Measurements from ENCODE around the gene DOCK10.

Gene DOCK10

DNA sequence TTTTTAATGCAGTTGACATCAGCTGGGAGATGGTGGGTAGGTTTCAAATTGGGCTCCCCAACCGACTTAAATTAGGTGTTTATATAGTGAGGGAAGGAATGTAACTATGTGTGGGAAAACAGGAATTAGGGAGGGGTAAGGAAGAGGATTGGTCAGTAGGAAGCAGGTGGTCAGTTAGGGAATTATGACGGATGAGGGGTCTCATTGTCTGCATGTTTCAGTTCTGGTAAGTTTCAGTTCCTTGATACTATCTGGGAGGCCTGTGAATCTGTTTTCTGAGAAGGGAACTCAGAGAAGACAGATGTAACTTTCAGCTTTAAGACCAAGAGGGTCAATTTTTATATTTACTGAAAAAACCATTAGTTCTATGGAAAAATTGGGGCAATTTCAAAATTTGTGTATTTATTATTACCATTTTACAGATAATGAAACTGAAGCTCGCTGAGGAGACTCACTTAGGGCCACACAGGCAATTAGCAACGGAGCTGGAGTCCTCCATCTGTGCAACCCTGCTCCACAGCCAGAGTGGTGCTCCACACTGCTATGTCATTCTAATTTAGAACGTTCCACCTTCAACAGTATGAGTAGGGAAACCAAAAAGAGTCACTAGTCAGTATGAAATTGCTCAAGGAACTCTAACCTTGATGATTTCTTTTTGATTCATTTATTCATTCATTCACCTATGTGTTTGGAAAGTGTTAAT lies 290.1 kb downstream of the DOCK10 start:
- DNase-seq (ENCODE audit: low read depth, low spot score) = no peak
- no peak overlapping the region for H3K27ac ChIP-seq

DNA sequence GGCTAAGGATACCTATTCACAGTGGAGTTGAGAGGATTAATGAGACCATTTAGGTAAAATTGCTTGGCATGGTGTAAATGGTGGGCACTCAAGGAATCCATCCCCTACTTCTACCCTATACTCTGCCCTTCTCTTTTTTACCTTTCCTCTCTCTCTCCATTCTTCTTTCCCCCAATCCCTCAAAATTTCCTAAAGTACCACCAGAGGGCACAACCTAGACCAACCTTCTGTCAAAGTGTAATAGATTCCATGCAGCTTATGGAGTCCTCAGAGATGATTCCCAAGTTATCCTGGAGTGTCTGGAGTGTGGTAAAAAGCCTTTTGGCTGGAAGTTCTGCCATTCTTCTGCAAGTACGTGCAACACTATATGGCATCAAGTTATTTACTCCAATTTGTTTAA lies 293.1 kb downstream of the DOCK10 start:
- no peak overlapping the region for H3K27ac ChIP-seq
- no peak for DNase-seq (ENCODE audit: low read depth, low spot score)

DNA sequence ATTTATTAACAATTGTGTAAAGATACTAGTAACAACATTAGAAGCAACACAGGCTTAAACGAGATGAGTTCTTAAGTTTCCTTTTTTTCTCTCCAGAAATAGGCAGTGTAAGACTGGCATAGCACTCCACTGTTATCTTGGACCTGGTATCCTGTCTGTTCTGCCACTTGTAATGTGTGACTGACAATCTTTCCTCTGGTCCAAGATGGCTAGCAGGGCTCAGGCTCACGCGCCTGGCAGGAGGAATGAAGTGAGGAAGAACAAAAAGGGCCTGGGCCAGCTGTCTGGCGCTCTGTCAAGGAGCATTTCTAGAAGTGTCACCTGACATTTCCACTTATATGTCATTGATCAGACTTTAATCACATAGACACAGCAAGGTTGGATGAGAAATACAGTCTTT lies 294.5 kb downstream of the DOCK10 start:
- no peak for DNase-seq (ENCODE audit: low read depth, low spot score)
- H3K27ac ChIP-seq = no peak overlapping the region

DNA sequence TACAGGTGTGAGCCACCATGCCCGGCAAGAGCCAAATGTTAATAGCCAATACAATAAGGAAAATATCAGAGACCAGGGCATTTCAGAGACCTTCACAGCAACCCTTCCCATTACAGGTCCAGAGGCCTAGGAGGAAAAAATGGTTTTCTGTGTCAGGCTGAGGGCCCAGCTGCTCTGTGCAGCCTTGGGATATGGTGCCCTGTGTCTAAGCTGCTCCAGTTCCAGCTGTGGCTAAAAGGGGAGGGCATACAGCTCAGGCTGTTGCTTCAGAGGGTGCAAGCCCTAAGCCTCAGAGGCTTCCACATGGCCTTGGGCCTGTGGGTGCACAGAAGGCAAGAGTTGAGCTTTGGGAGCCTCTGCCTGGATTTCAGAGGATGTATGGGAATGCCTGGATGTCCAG lies 306.0 kb downstream of the DOCK10 start:
- no peak overlapping the region for H3K27ac ChIP-seq
- DNase-seq (ENCODE audit: low read depth, low spot score) = no peak

DNA sequence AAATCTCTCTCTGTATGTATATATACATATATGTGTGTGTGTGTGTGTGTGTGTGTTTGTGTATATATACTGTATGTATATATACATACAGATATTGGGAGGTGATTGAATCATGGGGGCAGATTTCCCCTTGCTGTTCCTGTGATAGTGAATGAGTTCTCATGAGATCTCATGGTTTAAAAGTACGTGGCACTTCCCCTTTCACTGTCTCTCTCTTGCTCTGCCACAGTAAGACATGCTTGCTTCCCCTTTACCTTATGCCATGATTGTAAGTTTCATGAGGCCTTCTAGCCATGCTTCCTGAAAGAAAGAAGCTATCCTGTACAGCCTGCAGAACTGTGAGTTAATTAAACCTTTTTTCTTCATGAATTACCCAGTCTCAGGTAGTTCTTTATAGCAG lies 307.3 kb downstream of the DOCK10 start:
- H3K27ac ChIP-seq = no peak overlapping the region
- no peak for DNase-seq (ENCODE audit: low read depth, low spot score)

DNA sequence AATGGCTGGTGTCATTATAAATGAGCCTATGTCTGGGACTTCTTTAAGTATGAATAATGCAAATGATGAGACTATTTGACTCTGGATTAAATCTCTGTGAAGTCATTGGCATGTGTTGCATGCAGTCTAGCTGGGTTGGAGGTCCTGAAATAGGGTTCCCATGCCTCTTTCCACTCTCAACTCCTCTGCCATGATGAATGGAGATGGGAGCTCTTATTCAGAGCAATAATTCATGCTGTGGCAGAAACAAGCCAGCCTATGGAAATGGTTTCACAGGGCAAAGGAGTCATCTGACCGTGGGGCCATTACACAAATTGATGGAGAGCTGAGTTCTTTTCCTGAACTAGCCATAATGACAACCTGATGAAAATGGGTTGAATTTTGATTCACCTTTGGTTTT lies 310.6 kb downstream of the DOCK10 start:
- no peak for DNase-seq (ENCODE audit: low read depth, low spot score)
- H3K27ac ChIP-seq = no peak overlapping the region

DNA sequence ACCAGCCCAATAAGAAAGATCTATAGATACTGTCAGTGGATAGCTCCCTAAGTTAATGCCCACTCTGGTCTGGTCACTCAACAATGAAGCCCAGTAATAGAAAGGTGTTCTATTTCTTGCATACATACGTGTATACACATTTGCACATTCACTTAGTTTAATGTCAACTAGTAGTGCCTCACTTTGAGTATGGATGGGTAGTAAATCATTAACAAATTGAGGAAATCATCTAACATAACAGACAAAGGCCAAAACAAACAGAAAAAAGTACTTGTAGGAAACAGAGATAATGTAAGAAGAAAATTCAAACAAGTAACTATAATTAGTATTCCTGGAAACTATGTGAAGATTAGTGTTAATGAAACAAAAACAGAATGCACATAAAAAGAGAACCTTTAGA lies 312.8 kb downstream of the DOCK10 start:
- no peak overlapping the region for H3K27ac ChIP-seq
- DNase-seq (ENCODE audit: low read depth, low spot score) = no peak

DNA sequence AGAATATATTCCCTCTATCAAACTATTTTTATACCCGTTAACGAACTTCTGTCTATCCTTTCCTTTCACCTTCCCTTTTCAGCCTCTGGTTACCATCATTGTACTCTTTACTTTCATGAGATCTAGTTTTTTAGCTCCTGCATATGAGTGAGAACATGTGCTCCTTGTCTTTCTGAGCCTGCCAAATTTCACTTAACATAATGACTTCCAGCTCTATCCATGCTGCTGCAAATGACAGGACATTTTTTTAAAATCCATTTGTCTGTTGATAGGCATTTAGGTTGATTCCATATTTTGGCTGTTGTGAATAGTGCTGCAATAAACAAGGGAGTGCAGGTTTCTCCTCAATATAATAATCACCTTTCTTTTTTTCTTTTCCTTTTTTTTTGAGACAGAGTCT lies 317.9 kb downstream of the DOCK10 start:
- no peak for DNase-seq (ENCODE audit: low read depth, low spot score)

DNA sequence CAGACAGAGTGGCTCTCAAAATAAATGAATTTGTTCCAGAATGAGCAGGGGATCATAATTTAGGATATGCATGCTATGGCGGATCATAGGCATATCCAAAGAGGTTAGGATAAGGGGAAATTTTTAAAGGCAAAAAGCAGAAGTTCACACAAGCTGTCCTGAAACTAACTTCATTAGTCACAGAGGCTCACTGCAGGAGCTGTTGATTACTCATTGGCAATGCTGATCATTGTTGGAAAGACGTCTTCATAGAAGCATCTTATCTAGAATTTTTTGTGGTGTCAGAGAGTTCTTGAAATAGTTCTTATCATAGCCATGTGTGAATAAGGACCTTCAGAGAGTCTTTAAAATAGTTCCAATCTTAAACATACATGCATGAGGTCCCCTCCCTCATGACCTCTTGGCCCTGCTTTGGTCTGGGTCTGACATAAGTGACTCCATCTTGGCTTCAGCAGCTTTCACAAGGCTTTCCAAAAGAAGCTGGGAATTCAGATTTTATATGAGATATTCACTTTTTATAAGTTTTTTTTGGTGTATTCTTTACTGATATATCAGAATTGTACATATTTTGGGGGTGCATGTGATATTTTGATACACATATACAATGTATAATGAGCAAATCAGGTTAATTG lies 318.6 kb downstream of the DOCK10 start:
- H3K27ac ChIP-seq = no peak overlapping the region
- no peak for DNase-seq (ENCODE audit: low read depth, low spot score)

More for the DNA sequence above, 317.9 kb downstream of the DOCK10 start:
- no peak overlapping the region for H3K27ac ChIP-seq

DNA sequence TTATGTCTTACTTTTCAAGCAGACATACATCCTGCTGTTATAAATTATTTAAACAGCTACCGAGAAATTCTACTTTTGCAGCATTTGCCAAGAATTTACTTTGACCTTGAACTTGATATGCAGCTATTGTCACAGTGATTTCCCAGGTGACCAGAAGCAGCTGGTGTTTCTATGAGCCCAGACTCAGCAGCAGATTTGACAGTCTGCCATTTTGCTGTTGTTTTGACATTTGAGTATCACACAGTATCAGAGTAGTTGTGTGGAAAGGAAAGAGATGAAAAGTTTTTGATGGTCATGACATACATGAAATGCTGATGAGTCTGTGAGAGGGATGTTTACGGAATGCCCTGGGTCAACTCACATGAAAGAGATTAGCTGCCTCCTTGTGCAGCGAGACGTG lies 319.5 kb downstream of the DOCK10 start:
- H3K27ac ChIP-seq = no peak overlapping the region
- DNase-seq (ENCODE audit: low read depth, low spot score) = no peak

DNA sequence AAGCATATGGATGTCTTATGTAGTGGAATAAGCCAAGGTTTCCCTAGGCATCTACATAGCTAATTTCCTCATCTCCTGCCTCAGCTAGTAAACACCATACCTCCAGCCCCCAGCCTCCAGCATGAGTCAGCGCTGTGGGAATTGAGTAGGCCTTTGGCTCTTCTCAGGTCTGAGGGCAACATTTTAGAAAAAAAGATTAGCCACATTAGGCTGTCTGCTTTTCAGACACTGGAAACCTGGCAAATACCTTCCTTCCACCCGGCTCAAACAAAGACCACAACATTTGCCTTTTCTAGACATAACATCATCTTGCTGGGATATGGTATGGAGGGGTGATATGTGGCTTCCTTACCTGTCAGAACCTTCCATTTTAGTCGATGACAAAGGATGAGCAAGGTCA lies 320.0 kb downstream of the DOCK10 start:
- no peak for DNase-seq (ENCODE audit: low read depth, low spot score)
- no peak overlapping the region for H3K27ac ChIP-seq

DNA sequence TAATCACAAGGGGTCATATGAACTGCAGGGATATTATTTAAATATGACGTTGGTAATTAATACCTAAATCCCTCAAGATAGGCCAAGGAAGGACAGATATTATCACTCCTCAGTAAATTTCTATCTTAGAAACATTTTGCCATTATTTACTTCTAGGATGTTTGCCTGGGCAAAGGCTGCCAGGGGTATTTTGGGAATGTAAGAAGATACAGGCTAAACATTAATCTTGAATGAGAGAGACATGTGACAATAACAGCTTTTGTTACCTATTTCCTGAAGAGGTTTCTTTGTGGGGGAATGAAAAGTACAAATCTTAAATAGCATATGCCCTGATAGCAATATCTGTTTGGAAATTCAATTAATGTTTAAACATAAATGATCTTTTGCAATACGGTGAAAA lies 325.3 kb downstream of the DOCK10 start:
- H3K27ac ChIP-seq = no peak overlapping the region
- DNase-seq (ENCODE audit: low read depth, low spot score) = no peak

DNA sequence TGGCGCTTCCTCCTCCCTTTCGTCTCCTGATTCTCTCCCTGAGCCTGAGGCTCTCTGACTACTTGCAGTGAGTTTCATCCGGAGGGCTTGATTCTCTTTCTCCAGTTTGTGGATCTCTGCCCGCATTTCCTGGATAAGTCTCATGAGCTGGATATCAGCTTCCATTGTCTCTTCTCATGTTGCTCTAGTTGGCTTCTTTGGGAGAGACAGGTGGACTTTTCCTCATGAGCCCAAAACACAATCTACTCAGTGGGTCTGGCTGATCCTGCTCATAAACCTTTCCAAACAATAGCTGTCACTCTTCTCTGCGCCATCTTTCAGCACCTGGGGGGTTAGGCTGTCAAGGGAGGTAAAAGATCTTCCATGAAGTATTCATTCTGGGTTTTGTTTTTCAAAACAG lies 326.1 kb downstream of the DOCK10 start, which contains the start of gene CCDC195:
CCDC195 (minus strand) TSS at position 165 of the 400 bp plus-strand sequence; CDS start at position 165, 0 bp downstream.
- H3K27ac ChIP-seq = no peak within 1 kb of the TSS
- no peak for DNase-seq (ENCODE audit: low read depth, low spot score)

Measured in epithelial cell of prostate (primary cell).